RPMI7951 (cell line): Measurements from ENCODE around the gene FARS2. TPM values are rescaled to one million over a fixed set of nuclear protein-coding genes. Genes with fewer than 3 reads are reported as not detected.
"Not testable (repeated sequence)": the region's sequence is repeated elsewhere in the genome, so short reads cannot be mapped to it uniquely, and the experiment has no call there.

Experiments used
- DNase-seq: peaks from one replicate; pipeline ENCODE4 v3.0.0-alpha.2; 2012; ENCODE audit warnings: low read depth
- total RNA-seq: library from RNA; depleted of rRNA; stranded (reverse); fragments of >200 nt; shearing (Covaris generic); gene quantifications from 2 replicates; pipeline ENCODE4 v1.2.3, GENCODE V29; 2014

Gene FARS2
- total RNA-seq, 1 experiment from 2014 or later: 21.9 TPM

GRCh38 chr6:5665173-5665572 is 403.9 kb downstream of the FARS2 start:
- no peak for DNase-seq

- no peak for DNase-seq
These were observed 404.4 kb downstream of the FARS2 start for GRCh38 chr6:5665667-5666066.

- DNase-seq: no peak
These were observed 405.4 kb downstream of the FARS2 start for GRCh38 chr6:5666695-5667094.

- DNase-seq: no peak
These were observed 406.4 kb downstream of the FARS2 start for GRCh38 chr6:5667737-5668136.

- no peak for DNase-seq
These were observed 409.1 kb downstream of the FARS2 start for GRCh38 chr6:5670381-5670780.

GRCh38 chr6:5670811-5671561 is 409.7 kb downstream of the FARS2 start:
- no peak for DNase-seq

GRCh38 chr6:5671601-5672559 is 410.6 kb downstream of the FARS2 start:
- DNase-seq: peak; percentile 7

GRCh38 chr6:5672581-5673011 is 411.3 kb downstream of the FARS2 start:
- DNase-seq: peak; percentile 88

GRCh38 chr6:5673019-5673790 is 411.9 kb downstream of the FARS2 start:
- peak; percentile 36 for DNase-seq

GRCh38 chr6:5674141-5674540 is 412.8 kb downstream of the FARS2 start:
- DNase-seq: no peak

GRCh38 chr6:5674721-5675120 is 413.4 kb downstream of the FARS2 start:
- DNase-seq: no peak

GRCh38 chr6:5676701-5677100 is 415.4 kb downstream of the FARS2 start:
- DNase-seq: no peak

- no peak for DNase-seq
These were observed 416.1 kb downstream of the FARS2 start for GRCh38 chr6:5677219-5678000.

GRCh38 chr6:5679270-5679669 is 418.0 kb downstream of the FARS2 start:
- DNase-seq: no peak

- no peak for DNase-seq
These were observed 418.4 kb downstream of the FARS2 start for GRCh38 chr6:5679691-5680090.

GRCh38 chr6:5680095-5680494 is 418.8 kb downstream of the FARS2 start:
- DNase-seq: no peak

- DNase-seq: no peak
These were observed 420.2 kb downstream of the FARS2 start for GRCh38 chr6:5681480-5681879.

- no peak for DNase-seq
These were observed 421.2 kb downstream of the FARS2 start for GRCh38 chr6:5682530-5682929.

GRCh38 chr6:5683747-5684146 is 422.4 kb downstream of the FARS2 start:
- not testable (repeated sequence) for DNase-seq

- DNase-seq: peak; percentile 18
These were observed 423.2 kb downstream of the FARS2 start for GRCh38 chr6:5684320-5685053.
